Measurements from ENCODE around the gene UNCX.

Gene UNCX

GRCh38 chr7:1214516-1214915 lies 18.2 kb upstream of the UNCX start:
- ChIA-PET POLR2A (no interaction called here), CTCF (interaction anchor here (4.4 kb wide), 1 partner anchor 11 kb away, joined by 20 read pairs; no protein-coding TSS in a partner anchor)
- H3K4me3 ChIP-seq (ENCODE audit: low read depth, low read length), result no peak overlapping the region
- DNase-seq (ENCODE audit: low read depth, low spot score), result no peak
- no peak for TF ChIP-seq CTCF (IDR thresholded peaks at IDR 0.05; ENCODE audit: insufficient read depth, low read length, missing control alignments)

- ChIA-PET CTCF (interaction anchor here (1.1 to 3.9 kb wide), 3 partner anchors 214 to 256 kb away, joined by 3 to 21 read pairs (median 7); no protein-coding TSS in a partner anchor), POLR2A (no interaction called here)
- TF ChIP-seq CTCF (IDR thresholded peaks at IDR 0.05; ENCODE audit: insufficient read depth, low read length, missing control alignments), result no peak
- no peak for DNase-seq (ENCODE audit: low read depth, low spot score)
- H3K4me3 ChIP-seq (ENCODE audit: low read depth, low read length), result no peak overlapping the region
Observed at GRCh38 chr7:1218541-1219165, 14.0 kb upstream of the UNCX start.

- TF ChIP-seq CTCF (IDR thresholded peaks at IDR 0.05; ENCODE audit: insufficient read depth, low read length, missing control alignments), result no peak
- no peak for DNase-seq (ENCODE audit: low read depth, low spot score)
- POLR2A ChIA-PET, result no interaction called here
- no peak overlapping the region for H3K4me3 ChIP-seq (ENCODE audit: low read depth, low read length)
- CTCF ChIA-PET, result interaction anchor here (2.1 to 3.9 kb wide), 2 partner anchors 214 to 255 kb away, joined by 7 to 21 read pairs; no protein-coding TSS in a partner anchor
Observed at GRCh38 chr7:1219498-1219897, 13.2 kb upstream of the UNCX start.

GRCh38 chr7:1220000-1220726 lies 12.5 kb upstream of the UNCX start:
- POLR2A ChIA-PET, result no interaction called here
- DNase-seq (ENCODE audit: low read depth, low spot score), result no peak
- CTCF ChIA-PET, result interaction anchor here (1.3 to 3.9 kb wide), 5 partner anchors 13 to 254 kb away, joined by 4 to 21 read pairs (median 6); no protein-coding TSS in a partner anchor
- H3K4me3 ChIP-seq (ENCODE audit: low read depth, low read length), result no peak overlapping the region
- no peak for TF ChIP-seq CTCF (IDR thresholded peaks at IDR 0.05; ENCODE audit: insufficient read depth, low read length, missing control alignments)

- ChIA-PET CTCF (interaction anchor here (1.3 to 3.9 kb wide), 6 partner anchors 14 to 253 kb away, joined by 4 to 21 read pairs (median 6); no protein-coding TSS in a partner anchor), POLR2A (no interaction called here)
- H3K4me3 ChIP-seq (ENCODE audit: low read depth, low read length), result no peak overlapping the region
- no peak for TF ChIP-seq CTCF (IDR thresholded peaks at IDR 0.05; ENCODE audit: insufficient read depth, low read length, missing control alignments)
- no peak for DNase-seq (ENCODE audit: low read depth, low spot score)
Observed at GRCh38 chr7:1220977-1221745, 11.5 kb upstream of the UNCX start.

Data from AG04449 (cell line).